C4-2B (cell line): ENCODE results near the gene ERGIC3.

ENCODE experiments used
- H3K27ac ChIP-seq: fragments of 450-650 bp; 2 replicates; pipeline ENCODE4 v1.5.1; 2017
- ZFX ChIP-seq: fragments of 450-650 bp; IDR thresholded peaks from 2 replicates; pipeline ENCODE4 v1.6.1; 2017
- TF ChIP-seq, protein P1 (sequence below): fragments of 450-650 bp; conservative IDR thresholded peaks from 2 replicates; pipeline ENCODE4 v1.5.1; 2017; ENCODE audit warnings: mild to moderate bottlenecking

The ERGIC3 gene

DNA sequence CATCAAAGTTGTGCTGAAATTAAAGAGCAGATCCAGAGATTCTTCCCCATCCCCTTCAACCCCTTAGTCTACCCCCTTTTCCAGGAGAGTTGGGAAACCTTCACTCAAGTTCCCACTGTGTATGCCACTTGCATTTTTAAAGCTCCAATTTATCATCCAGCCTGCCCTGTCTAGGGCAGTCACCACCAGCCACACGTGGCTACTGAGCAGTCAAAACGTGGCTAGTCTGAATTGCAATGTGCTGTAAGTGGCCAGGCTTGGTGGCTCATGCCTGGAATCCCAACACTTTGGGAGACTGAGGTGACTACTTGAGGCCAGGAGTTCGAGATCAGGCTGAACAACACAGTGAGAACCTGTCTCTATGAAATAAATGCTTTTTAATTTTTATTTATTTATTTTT, 34.9 kb downstream of the ERGIC3 start:
- no peak overlapping the region for H3K27ac ChIP-seq
- no peak for TF ChIP-seq ZFX

DNA sequence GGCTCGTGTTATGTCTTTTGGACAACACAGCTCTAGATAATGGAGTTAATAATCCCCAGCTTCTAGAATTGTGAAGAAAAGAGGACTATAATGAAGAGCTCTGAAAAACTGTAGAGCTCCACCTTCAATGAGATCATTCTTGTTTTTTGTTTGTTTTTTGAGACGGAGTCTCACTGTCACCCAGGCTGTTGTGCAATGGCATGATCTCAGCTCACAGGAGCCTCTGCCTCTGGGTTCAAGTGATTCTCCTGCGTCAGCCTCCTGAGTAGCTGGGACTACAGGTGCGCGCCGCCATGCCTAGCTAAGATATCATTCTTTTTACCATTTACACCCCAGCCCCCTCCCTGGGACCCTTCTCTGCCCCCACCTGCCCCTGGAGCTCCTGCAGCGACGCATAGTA, 36.6 kb downstream of the ERGIC3 start:
- H3K27ac ChIP-seq = no peak overlapping the region
- TF ChIP-seq, protein P1, sequence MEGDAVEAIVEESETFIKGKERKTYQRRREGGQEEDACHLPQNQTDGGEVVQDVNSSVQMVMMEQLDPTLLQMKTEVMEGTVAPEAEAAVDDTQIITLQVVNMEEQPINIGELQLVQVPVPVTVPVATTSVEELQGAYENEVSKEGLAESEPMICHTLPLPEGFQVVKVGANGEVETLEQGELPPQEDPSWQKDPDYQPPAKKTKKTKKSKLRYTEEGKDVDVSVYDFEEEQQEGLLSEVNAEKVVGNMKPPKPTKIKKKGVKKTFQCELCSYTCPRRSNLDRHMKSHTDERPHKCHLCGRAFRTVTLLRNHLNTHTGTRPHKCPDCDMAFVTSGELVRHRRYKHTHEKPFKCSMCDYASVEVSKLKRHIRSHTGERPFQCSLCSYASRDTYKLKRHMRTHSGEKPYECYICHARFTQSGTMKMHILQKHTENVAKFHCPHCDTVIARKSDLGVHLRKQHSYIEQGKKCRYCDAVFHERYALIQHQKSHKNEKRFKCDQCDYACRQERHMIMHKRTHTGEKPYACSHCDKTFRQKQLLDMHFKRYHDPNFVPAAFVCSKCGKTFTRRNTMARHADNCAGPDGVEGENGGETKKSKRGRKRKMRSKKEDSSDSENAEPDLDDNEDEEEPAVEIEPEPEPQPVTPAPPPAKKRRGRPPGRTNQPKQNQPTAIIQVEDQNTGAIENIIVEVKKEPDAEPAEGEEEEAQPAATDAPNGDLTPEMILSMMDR = no peak
- TF ChIP-seq ZFX = no peak

DNA sequence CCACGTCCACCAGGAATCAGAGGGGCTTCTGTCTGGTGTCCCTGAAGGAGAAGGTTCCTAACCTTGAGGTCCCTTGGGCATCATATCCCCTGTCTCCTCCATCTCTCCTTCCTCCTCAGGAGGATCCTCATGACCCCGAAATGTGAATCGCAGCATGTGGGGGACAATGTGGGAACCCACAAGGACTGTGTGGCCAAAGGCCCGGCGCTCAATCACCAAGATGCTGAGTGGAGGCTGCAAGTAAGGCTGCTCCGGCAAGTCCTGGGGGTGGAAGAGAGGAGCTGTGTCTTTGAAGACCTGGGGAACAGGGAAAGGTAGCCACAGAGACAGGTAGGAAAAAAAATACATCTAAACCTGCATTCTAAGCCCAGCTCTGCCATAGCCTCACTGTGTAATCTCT, 37.3 kb downstream of the ERGIC3 start:
- TF ChIP-seq, protein P1 = no peak
- no peak overlapping the region for H3K27ac ChIP-seq

DNA sequence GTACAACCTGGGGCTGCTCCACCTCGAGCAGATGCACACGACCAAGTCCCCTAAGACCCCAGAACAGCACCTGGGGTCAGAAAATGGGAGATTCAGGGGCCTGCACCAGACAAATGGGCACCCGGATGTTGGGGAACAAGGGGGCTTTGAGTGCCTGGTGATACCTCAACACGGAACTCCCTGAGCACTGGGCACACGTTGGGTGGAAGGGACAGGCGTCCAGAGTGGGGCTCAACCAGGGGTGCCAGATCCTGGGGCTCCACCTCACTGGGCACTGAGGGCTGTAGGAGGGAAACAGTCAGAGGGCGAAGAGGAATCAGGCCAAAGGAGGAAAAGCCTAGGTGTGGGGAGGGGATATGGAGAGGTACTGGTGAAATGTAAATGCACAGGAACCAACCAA, 40.3 kb downstream of the ERGIC3 start:
- no peak overlapping the region for H3K27ac ChIP-seq
- TF ChIP-seq ZFX = no peak
- TF ChIP-seq, protein P1 = no peak

DNA sequence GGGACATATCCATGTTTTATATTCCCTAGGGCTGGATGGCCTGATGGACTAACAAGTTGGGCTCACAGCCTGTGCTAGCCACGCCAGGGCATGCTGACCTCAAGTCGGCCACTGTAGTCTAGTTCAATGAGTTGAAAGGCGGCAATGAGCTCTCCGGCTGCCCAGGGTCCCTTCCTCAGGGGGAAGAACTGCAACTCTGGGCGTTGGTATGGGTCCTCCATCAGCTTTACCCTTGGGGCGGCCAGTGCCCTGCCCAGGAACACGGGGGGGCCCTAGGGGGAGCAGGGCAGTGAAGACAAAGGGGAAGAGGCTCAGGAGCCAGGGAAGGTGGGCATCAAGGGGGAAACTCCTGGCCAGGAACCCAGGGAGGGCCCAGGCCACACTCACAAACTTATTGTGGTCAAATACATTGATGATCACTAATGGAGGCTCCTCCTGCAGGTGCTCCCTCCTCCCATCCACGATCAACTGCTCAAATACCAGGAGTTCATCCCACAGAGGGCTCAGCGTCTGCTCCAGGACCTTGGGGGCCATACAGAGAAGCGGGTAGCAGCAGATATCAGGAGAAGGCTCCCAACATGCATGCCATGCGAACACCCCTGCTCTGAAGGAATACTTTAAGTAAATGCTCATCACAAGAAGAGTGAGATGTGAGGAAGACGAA, 41.0 kb downstream of the ERGIC3 start:
- H3K27ac ChIP-seq = no peak overlapping the region
- no peak for TF ChIP-seq ZFX
- TF ChIP-seq, protein P1 = no peak

DNA sequence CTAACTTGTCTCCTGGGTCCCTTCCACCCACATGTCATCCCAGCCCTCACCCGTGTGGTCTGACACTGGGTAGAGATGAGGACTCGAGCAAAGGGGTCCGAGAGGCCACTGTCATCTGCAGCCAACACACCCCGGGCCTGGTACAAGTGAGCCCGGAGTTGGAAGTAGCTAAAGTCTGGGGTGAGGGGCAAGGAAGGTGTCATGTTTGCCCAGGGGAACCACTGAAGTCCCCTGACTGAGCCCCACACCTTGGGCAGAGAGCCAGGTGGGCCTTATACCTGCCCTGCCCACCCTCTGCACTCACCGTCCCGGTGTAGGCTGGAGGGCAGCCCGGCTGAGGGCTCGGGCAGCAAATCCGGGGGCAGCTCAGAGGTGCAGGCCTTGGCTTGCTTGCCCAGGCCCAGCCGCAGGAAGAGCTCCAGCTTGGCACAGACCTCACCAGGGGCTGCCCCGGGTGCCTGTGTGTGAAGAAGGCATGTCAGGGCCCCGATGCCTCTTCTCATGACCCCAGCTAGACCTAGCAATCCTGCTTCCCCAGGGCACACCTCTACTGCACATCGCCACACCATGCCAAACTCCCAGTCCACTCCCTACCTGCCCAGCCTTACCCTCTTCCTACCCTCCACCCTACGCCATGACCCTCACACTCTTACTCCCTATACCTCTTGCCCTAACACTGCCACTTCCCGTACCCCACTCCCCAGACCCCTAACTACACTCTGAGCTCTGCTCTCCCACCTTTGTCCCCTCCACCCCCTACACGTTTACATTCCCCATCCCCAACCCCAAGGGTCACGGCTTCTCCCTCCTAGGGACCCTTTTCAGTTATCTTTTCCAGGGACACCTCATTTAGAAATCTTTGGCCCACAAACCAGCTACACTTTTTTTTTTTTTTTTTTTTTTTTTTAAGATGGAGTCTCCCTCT, 42.0 kb downstream of the ERGIC3 start:
- TF ChIP-seq, protein P1 = no peak
- TF ChIP-seq ZFX = no peak
- H3K27ac ChIP-seq = no peak overlapping the region

DNA sequence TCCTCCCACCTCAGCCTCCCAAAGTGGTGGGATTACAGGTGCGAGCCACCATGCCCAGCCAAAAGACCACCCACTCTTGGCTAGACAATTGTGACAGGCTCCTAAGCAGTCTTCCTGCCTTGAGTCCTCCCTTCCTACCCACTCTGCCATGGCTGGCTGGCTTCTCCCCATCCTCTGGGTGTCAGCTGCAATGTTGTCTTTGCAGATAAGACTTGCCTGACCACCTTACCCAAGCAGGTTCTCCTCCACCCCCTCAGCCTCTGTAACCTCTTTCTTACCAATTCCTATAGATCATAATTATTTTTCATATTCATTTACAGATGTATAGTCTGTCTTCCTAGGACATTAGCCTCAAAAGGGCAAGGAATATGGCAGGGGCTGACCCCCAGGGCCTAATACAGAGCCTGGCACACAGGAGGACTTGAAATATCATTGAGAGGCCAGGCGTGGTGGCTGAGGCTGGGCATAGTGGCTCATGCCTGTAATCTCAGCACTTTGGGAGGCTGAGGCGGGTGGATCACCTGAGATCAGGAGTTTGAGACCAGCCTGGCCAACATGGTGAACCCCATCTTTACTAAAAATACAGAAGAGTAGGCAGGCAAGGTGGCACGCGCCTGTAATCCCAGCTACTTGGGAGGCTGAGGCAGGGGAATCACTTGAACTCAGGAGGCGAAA, 45.0 kb downstream of the ERGIC3 start:
- TF ChIP-seq, protein P1 = no peak
- TF ChIP-seq ZFX = no peak
- no peak overlapping the region for H3K27ac ChIP-seq
